ENCODE results near the gene PDHX.

Gene PDHX

GRCh38 chr11:34960277-34960676 lies 43.9 kb downstream of the PDHX start:
- ATAC-seq, result no peak
- no peak for TF ChIP-seq ZFP3 (CRISPR knock-in tag; IDR thresholded peaks at IDR 0.05)
- no peak for TF ChIP-seq BACH2 (CRISPR knock-in tag; IDR thresholded peaks at IDR 0.05; ENCODE audit: borderline replicate concordance)
- TF ChIP-seq GLIS3 (CRISPR knock-in tag; IDR thresholded peaks at IDR 0.05), result no peak
- TF ChIP-seq ZC3H10 (CRISPR knock-in tag; IDR thresholded peaks at IDR 0.05), result no peak
- no peak for TF ChIP-seq ESRRG (CRISPR knock-in tag; IDR thresholded peaks at IDR 0.05)
- TF ChIP-seq TOX (CRISPR knock-in tag; IDR thresholded peaks at IDR 0.05; ENCODE audit: borderline replicate concordance), result no peak
- TF ChIP-seq CREB5 (CRISPR knock-in tag; IDR thresholded peaks at IDR 0.05; ENCODE audit: low read depth), result no peak
- no peak for TF ChIP-seq RARB (CRISPR knock-in tag; IDR thresholded peaks at IDR 0.05)
- no peak for TF ChIP-seq PATZ1 (CRISPR knock-in tag; IDR thresholded peaks at IDR 0.05; ENCODE audit: borderline replicate concordance)
- TF ChIP-seq ZNF70 (CRISPR knock-in tag; IDR thresholded peaks at IDR 0.05), result no peak
- TF ChIP-seq POU6F1 (CRISPR knock-in tag; IDR thresholded peaks at IDR 0.05; ENCODE audit: borderline replicate concordance, low read depth), result no peak
- TF ChIP-seq ZFP30 (CRISPR knock-in tag; IDR thresholded peaks at IDR 0.05), result no peak
- TF ChIP-seq CSDC2 (CRISPR knock-in tag; IDR thresholded peaks at IDR 0.05), result no peak
- TF ChIP-seq CSRNP3 (CRISPR knock-in tag; IDR thresholded peaks at IDR 0.05), result no peak
- TF ChIP-seq OSR1 (CRISPR knock-in tag; IDR thresholded peaks at IDR 0.05), result no peak

DNA sequence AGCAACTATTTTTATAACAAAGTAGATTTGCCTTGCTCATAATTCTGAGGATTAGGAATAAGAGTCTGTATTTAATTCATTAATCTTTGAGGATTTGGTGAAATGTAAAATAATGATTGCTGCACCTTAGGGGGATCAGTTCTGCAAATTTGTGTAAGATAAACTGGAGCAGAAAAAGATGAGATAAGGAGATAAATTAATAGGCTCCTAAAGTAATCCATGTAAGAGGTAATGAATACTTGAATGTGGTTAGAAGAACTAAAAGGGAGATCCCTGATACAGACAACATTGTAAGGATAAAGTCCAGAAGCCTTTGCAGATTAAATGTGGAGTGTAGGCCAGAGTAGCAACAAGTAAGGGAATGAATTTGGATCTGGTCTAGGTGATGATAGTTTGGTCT lies 45.6 kb downstream of the PDHX start:
- no peak for TF ChIP-seq POU6F1 (CRISPR knock-in tag; IDR thresholded peaks at IDR 0.05; ENCODE audit: borderline replicate concordance, low read depth)
- TF ChIP-seq OSR1 (CRISPR knock-in tag; IDR thresholded peaks at IDR 0.05), result no peak
- TF ChIP-seq TOX (CRISPR knock-in tag; IDR thresholded peaks at IDR 0.05; ENCODE audit: borderline replicate concordance), result no peak
- TF ChIP-seq TCF4 (CRISPR knock-in tag; IDR thresholded peaks at IDR 0.05; ENCODE audit: borderline replicate concordance), result no peak
- TF ChIP-seq SNAI2 (CRISPR knock-in tag; IDR thresholded peaks at IDR 0.05), result no peak
- no peak for TF ChIP-seq ARNTL (CRISPR knock-in tag; IDR thresholded peaks at IDR 0.05; ENCODE audit: borderline replicate concordance, low read depth)
- TF ChIP-seq CSDC2 (CRISPR knock-in tag; IDR thresholded peaks at IDR 0.05), result no peak
- TF ChIP-seq ZFP30 (CRISPR knock-in tag; IDR thresholded peaks at IDR 0.05), result no peak
- TF ChIP-seq CREB5 (CRISPR knock-in tag; IDR thresholded peaks at IDR 0.05; ENCODE audit: low read depth), result no peak
- no peak for TF ChIP-seq ZNF565 (CRISPR knock-in tag; conservative IDR thresholded peaks at IDR 0.05; ENCODE audit: low read depth)
- no peak for TF ChIP-seq RARB (CRISPR knock-in tag; IDR thresholded peaks at IDR 0.05)
- TF ChIP-seq CSRNP3 (CRISPR knock-in tag; IDR thresholded peaks at IDR 0.05), result no peak
- TF ChIP-seq PPARA (CRISPR knock-in tag; IDR thresholded peaks at IDR 0.05; ENCODE audit: borderline replicate concordance), result no peak
- TF ChIP-seq GLIS3 (CRISPR knock-in tag; IDR thresholded peaks at IDR 0.05), result no peak
- no peak for TF ChIP-seq ZC3H10 (CRISPR knock-in tag; IDR thresholded peaks at IDR 0.05)
- no peak for TF ChIP-seq TSHZ2 (CRISPR knock-in tag; IDR thresholded peaks at IDR 0.05)
- ATAC-seq, result no peak
